Ishikawa (cell line): ENCODE results near the gene TBPL1.

Experiments used
- CEBPB ChIP-seq: IDR thresholded peaks from 2 replicates; pipeline ENCODE4 v1.6.1; 2012
- CREB1 ChIP-seq: IDR thresholded peaks from 2 replicates; pipeline ENCODE4 v1.6.1; 2012; ENCODE audit warnings: low read depth
- EGR1 ChIP-seq: IDR thresholded peaks from 2 replicates; pipeline ENCODE4 v1.6.1; 2012
- EP300 ChIP-seq: IDR thresholded peaks from 2 replicates; pipeline ENCODE4 v1.6.1; 2012; ENCODE audit warnings: borderline replicate concordance
- FOXM1 ChIP-seq: IDR thresholded peaks from 2 replicates; pipeline ENCODE4 v1.6.1; 2012; ENCODE audit warnings: low read depth, borderline replicate concordance
- MAX ChIP-seq: IDR thresholded peaks from 2 replicates; pipeline ENCODE4 v1.6.1; 2012
- TAF1 ChIP-seq: IDR thresholded peaks from 2 replicates; pipeline ENCODE4 v1.6.1; 2012; ENCODE audit warnings: low read depth, mild to moderate bottlenecking
- TCF12 ChIP-seq: IDR thresholded peaks from 2 replicates; pipeline ENCODE4 v1.6.1; 2012; ENCODE audit warnings: low read depth
- TEAD4 ChIP-seq: IDR thresholded peaks from 2 replicates; pipeline ENCODE4 v1.6.1; 2012
- USF1 ChIP-seq: IDR thresholded peaks from 2 replicates; pipeline ENCODE4 v1.6.1; 2012
- YY1 ChIP-seq: IDR thresholded peaks from 2 replicates; pipeline ENCODE4 v1.6.1; 2012; ENCODE audit warnings: low read depth
- ZBTB7A ChIP-seq: IDR thresholded peaks from 2 replicates; pipeline ENCODE4 v1.6.1; 2012; ENCODE audit warnings: low read depth

GRCh38 chr6:133969921-133970295 lies 16.9 kb downstream of the TBPL1 start:
- TF ChIP-seq TCF12 (no peak), ZBTB7A (no peak), EP300 (no peak), FOXM1 (no peak), EGR1 (no peak), CEBPB (no peak), CREB1 (no peak), MAX (no peak), TEAD4 (no peak), YY1 (no peak), TAF1 (no peak), USF1 (no peak)
